22Rv1 (cell line): ENCODE measurements around the gene TIMM21.

Experiments
- ZFX ChIP-seq: fragments of 450-650 bp; IDR thresholded peaks from 2 replicates; pipeline ENCODE4 v1.6.1; 2017; ENCODE audit warnings: antibody characterized with exemption, borderline replicate concordance
- TF ChIP-seq, protein P1 (sequence below): fragments of 450-650 bp; IDR thresholded peaks from 2 replicates; pipeline ENCODE4 v1.5.1; 2017; ENCODE audit warnings: mild to moderate bottlenecking

DNA sequence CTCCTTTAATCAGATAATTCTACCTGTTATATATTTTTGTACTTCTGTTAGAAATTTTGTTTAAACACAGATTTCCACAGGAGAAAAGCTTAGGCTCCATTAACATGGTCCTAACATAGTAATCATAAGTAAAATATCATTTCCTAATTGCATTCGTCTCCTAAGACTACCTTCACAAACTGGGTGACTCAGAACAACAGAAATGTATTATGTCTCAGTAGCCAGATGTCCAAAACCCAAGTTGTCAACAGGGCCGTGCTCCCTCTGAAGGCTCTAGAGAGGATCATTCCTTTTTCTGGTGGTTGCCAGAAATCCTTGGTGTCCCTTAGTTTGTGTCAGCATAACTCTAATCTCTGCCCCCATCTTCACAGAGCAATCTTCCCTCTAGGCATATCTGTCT, 6.1 kb upstream of the TIMM21 start:
- TF ChIP-seq, protein P1, sequence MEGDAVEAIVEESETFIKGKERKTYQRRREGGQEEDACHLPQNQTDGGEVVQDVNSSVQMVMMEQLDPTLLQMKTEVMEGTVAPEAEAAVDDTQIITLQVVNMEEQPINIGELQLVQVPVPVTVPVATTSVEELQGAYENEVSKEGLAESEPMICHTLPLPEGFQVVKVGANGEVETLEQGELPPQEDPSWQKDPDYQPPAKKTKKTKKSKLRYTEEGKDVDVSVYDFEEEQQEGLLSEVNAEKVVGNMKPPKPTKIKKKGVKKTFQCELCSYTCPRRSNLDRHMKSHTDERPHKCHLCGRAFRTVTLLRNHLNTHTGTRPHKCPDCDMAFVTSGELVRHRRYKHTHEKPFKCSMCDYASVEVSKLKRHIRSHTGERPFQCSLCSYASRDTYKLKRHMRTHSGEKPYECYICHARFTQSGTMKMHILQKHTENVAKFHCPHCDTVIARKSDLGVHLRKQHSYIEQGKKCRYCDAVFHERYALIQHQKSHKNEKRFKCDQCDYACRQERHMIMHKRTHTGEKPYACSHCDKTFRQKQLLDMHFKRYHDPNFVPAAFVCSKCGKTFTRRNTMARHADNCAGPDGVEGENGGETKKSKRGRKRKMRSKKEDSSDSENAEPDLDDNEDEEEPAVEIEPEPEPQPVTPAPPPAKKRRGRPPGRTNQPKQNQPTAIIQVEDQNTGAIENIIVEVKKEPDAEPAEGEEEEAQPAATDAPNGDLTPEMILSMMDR: no peak
- TF ChIP-seq ZFX: no peak
